NCI-H748 treated with DMSO at 0.1 percent for 48 hours (cell line): ENCODE measurements around the gene DOCK8.

Experiments used
- DNase-seq: peaks from one replicate; lab custom pipeline; 2025; lab: John Stamatoyannopoulos, UW

DOCK8 gene

DNA sequence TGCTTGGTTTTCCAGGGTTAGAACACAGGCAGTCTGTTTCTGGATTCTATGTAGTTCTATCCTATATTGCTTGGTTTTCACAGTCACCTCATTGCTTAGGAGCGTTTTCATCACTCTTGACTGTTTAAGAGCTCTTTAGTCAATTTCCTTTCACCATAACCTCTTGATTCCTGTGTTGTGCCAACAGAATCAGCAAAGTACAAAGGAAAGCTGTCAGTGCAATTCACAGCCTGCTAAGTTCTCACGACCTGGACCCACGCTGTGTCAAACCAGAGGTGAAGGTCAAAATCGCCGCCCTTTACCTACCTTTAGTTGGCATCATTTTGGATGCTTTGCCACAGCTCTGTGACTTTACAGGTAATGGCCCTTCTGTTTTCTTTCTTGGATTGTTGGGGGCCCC is 199.9 kb downstream of the DOCK8 start:
- no peak for DNase-seq

DNA sequence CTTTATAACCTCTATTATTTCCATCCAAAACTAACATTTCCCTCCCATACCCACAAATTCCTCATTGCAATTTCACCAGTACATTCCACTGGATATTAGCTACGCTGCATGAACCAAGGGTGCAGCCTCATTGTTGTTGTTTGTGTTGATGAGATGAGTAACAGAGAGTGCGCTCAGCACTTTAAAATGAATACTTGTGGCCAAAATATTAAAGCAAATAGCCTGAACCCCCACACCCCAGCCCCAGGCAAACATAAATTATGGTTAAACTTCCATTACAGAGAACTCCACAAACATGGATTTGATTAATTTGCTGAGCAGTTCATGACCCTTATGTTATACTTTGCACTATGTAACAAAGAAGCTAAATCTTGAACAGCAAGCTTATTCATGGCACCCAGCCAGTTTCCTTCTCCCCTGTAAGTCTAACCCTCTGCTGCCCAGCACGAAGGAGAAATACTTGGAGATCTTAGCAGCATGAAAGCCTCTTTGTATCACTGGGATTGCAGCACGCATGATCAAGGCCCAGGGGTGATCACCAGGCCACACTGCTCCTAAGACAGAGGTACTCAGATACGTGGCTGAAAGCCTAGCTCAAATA is 205.0 kb downstream of the DOCK8 start:
- no peak for DNase-seq

DNA sequence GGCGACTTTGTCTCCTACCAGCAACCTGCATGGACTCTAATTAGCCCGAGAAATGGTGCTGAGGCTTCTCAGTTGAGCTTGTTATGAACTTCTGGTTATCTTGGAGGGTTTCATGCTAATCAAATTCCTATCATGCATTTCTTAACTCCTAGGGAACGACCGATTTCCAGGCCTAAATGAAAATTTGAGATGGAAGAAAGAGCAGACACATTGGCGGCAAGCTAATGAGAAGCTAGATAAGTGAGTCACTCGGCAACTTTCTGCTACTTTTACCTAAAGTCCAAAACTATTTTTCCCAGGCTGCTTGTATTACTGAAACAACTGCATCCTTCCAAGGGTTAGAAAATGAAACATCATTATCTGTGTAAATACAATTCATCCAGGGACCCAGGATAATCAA is 207.2 kb downstream of the DOCK8 start:
- DNase-seq: no peak

DNA sequence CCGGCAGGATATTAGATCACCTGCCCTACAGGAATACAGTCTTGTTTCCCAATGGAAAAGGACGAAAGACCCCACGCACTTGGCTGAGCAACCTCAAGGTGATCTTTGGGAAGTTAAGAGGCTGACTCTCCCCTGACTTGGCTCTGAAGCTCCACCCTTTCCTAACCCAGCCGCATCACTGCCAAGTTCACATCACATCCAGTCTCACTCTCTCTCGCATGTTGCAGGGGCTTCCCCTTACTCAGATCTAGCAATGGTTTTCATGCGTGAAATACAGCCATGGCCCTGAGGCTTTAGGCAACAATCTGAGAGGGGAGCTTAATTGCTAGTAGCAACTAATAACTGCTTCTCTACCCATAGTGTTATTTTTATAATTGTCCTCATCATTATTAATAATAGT is 211.6 kb downstream of the DOCK8 start:
- no peak for DNase-seq

DNA sequence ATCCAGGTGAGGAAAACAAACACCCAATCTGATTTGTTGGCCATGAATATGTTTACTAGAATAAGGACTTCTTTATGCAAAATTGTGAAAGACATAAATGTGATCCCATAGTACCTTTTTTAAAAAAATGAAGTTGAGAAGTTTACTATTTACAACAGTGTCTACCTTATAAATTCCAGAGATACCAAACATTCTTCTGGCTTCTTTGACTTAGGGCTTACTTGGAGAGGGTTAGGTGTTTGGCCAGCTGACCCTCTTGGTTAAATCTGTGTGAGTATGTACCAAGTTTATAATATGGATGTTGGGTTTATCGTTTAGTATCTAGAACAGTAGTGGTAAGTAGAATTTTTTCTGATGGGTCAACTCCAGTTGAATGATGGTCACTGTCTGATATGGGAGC is 212.3 kb downstream of the DOCK8 start:
- DNase-seq: no peak

DNA sequence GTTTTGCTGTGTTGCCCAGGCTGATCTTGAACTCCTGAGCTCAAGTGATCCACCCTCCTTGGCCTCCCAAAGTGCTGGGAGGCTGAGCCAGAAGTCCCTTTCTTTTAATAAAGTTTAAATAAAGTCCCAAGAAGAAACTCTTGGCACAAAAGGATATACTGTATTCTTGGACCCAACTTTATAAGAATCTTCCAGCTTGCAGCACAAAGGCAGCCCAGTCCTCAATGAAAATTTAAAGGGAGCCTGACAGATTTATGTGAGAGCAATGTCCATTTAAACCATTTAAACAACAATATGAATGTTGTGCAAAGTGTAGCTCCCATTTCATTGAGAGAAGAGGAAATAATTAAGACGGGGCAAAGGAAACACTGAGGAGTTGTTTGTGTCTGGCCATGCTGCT is 217.0 kb downstream of the DOCK8 start:
- DNase-seq: no peak

DNA sequence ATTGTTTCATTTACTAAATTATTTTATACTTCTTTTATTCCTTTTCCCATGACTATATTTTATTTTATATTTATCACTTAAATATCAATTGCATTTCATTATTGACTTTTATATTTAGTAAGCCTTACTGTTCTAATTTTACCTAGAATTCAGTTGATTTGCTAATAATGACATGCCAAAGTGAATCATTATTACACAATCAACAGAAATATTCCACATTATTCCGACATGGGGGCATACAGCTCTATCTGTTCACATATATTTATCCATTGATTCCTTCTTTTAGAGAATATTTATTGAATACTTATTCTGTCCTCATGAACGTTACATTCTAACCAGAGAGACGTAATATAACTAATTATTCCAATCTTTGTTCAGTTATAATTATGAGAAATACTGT is 221.8 kb downstream of the DOCK8 start:
- no peak for DNase-seq

DNA sequence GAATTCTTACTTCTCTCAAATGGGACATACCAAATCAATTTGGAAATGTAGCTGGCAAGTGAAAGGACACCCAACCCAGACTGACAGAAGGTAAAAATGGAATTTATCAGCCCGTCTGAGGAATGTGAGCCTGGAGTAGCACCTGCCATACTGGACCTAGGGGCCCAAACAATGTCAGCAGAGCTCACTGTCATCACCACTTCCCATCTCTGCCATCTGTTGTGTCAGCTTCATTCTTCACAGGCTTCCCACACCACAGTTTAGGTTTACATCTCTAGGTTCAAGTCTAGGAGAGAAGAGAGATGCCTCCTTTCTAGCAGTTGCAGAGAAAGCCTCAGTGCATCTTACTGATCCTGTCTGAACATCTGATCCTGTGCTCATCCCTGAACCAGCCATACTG is 222.4 kb downstream of the DOCK8 start:
- DNase-seq: no peak

DNA sequence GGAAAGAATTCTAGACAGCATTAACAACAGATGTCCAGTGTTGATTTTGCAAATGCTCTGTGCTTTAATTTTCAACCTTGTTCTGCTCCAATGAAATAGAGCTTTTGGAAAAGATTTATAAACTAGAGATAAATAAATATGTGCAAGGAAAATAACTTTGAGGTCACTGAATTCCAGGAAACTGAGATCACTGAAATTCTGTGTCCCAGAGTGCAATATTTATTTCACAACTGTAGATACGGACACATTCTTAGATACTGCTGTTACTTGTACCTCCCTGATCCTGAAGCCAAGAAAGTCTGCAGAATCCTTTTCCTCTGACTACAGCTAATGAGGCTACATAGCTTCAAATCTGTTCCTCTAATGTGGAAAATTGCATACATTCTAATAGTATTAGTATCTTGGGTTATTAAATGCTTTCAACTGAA is 222.9 kb downstream of the DOCK8 start:
- no peak for DNase-seq

DNA sequence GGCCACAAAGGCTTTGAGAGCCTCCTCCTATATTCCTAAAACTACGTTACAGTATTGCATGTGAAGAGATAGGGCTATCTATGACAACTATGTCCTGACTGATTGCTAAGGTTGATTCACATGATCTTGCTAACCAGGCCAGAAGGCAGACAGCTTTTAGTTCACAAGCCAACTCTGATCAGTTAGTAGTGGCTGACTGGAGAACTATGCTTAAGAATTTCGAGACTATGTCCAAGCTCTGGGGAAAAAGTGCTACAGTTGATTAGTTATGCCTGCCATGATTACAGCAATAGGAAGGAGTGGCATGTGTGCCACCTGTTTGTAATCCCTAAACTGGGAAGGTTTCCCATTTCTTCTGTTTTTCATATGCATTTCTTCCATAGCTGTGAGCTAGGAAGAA is 223.4 kb downstream of the DOCK8 start:
- DNase-seq: no peak

DNA sequence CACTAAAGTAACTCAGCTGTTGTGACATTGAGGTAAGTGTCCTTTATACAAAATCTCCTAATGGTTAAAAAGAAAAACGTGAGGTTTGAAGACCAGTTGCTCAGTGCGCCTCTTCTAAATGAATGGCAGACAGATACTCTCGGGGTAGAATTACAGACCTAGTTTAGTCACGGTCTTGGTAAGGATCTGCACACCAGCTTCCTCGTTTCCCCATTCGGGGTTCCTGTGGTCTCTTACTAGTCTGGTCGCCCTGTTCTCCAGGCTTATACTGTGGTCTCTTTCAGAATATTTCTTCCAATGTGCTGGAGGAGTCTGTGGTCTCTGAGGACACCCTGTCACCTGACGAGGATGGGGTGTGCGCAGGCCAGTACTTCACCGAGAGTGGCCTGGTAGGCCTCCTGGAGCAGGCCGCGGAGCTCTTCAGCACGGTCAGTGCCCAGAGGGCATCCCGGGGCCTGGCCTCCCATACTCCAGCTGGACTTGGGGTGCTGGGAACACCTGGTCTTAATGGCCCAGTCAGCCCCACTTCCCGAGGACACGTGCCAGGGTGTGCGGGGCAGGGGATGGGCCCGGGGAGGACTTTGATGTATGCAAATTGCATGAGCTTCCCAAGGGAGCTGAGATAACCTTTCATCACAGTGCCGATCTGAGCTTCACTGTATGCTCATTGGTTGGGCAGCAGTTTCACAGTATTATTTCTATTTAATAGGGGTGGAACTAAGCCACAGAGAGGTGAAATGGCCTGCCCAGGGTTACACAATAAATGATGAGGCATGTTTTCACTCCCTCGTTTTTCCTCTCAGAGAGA is 224.5 kb downstream of the DOCK8 start:
- DNase-seq: no peak

DNA sequence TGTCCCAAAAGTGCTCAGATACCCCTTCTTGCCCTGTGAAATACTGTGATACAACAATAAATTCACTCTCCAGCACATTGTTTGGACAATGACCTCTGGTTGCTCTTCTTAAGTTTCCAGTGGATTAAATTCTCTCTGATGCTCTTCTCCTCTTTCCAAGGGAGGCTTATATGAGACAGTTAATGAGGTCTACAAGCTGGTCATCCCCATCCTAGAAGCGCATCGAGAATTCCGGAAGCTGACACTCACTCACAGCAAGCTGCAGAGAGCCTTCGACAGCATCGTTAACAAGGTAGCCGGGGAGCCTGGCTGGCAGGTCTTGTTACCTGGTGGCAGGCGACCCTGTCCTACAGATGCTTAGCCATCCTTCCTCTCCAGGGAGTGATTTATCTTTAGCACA is 226.5 kb downstream of the DOCK8 start:
- no peak for DNase-seq

DNA sequence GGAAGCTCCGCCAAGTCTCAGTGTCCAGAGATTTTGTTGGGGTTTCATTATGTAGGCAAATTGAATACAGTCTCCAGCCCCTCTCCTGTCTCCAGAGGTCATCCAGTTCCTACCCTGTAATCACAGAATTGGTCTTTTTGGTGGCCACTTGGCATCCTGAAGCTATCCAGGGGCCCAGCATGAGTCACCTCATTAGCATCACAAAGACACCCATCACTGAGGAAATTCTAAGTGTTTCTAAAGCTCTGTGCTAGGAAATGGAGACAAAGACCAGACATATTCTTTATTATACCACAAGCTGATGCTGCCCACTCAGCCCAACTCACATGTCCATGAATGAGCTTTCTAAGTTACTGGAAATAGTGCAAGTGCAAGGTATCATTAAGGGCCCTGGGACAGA is 229.9 kb downstream of the DOCK8 start:
- no peak for DNase-seq

DNA sequence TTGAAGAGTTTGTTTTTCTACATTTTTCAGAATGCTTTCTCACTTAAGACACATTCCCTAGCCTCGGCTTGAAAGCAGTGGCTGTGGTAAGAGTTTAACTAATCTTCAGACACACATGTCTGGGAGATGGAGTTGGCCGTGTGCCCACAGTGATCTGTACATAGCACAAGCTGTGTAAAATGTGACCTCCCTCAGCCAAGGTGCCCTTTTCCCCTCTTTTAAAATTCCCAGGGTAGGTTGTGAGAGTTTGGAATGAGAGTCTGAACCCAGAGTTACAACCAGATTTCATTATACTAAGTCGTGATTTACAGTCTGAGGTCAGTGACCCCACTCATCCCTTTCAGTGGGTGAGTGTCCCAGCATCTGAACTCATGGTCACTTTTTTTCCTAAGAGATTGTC is 230.4 kb downstream of the DOCK8 start:
- DNase-seq: no peak

DNA sequence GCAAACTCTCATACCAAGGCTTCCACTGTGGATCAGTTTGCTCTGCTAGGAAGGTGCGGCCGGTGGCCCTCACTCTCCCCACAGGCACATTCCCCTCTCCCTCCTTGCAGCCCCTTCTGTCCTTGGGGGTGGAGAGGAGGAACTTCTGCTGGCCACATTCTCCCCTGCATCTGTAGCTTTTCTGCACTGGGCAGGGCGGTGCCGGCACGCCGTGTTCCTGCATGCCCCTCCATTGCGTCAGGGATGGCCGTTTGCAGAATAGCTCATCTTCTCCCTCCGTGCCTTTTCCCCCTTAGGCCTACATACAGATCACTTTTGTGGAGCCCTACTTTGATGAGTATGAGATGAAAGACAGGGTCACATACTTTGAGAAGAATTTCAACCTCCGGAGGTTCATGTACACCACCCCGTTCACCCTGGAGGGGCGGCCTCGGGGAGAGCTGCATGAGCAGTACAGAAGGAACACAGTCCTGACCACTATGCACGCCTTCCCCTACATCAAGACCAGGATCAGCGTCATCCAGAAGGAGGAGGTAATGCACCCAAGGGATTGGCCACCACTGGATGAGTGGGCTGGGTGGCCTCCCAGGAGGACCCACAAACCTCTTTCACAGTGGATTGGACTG is 231.5 kb downstream of the DOCK8 start:
- DNase-seq: no peak

DNA sequence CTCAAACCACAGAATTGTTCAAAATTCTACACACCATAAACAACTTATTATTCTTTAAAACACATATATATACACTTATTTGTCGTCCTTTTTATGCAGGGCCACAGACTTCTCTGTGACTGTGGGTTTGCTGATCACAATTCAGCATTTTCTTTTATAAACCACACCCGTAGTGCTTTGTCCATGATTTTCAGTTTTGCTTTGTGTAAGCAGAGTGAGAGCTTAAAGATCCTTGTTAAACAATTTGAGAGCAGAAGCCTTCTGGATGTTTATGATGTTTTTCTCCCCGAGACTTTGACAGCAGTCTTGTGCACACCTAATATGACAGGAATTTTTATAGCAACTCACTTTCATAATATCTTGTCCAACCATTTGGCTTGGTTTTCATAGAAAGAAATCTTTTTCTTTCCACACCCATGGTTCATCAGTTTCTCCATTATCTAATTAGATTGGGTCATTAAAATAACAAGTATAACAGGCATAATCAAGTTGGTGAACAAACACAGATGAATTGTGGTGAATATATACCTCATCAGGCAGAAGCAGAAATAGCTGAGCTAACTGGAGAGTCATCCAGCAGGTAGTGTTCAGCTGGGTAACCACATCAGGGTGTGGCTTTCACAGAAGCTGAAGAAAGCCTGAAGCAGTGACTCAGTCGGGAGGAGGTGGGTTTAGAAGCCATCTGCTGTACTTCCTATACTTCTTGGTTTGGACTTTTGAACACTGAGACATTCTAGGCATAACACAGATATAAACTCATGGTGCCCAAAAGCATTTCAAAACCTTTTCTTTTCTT is 232.8 kb downstream of the DOCK8 start:
- no peak for DNase-seq

DNA sequence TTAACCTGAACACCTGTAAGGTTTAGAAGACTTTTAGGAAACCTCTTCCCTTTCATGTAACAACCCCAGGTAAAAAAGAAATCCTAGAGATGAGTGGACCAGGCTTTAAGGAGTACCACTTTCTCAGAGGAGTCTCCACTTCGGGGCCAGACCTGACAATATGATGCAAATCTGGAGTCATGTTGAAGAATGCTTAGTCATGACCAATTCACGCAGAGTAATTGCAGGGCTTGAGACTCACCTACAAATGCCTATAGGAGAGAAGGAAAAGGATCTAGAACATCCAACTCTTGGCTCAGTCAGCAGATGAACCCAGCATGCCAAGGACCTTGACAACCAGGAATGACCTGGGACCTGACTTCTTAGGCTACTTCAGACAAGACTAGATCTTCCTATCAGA is 235.4 kb downstream of the DOCK8 start:
- no peak for DNase-seq

DNA sequence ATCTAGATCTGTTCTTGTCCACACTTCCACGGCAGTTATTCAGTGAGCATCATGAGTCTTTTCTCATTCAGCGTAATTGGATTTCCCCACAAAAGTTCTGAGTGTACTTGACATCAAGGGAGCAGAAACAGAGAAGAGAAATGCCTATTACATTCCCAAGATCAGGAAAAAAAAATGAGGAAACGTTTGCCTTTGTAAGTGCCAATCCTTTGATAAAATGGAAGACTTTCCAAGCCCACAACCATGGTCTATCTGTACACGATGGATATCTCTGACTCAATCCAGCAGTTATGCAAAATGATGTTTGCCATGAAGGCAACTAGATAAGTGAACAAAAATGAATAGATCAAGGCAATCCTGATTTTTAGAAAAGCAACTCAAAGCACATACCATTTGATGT is 235.9 kb downstream of the DOCK8 start:
- DNase-seq: no peak

DNA sequence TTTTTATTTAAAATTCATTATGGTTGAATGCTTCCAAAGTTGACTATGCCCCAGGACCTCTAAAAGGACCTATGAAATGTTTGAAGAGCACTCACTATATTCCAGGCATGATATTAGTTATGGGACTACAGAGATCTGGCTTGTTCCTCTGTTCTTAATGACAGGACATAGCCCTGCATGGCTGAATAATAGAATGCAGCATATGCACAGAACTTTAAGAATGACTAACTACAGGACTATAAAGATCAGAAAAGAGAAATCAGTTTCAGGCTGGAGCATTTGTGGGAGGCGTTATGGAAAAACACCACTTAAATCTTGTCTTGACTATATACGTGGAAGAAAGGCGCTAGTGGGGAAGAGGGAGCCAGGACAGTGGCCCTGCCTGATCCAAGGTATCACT is 239.2 kb downstream of the DOCK8 start:
- DNase-seq: no peak

DNA sequence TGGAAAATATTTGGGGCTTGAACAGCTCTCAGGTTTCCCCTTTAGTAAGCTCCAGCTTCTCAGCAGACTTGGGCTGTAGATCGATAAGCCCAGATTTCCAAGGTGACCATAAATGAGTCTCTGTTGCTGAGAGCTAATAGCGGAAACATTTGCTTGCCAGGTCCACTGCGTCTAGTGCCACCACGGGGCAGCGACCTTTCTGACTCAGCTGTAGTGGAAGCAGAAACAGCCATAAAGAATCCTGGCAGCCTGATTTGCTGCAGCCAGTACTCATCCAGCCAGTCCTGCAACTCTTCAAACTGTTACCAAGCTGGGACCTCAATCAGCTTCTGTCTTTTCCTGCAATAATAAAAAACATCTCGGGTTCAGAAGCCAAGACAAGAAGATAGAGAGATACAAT is 241.7 kb downstream of the DOCK8 start:
- no peak for DNase-seq

DNA sequence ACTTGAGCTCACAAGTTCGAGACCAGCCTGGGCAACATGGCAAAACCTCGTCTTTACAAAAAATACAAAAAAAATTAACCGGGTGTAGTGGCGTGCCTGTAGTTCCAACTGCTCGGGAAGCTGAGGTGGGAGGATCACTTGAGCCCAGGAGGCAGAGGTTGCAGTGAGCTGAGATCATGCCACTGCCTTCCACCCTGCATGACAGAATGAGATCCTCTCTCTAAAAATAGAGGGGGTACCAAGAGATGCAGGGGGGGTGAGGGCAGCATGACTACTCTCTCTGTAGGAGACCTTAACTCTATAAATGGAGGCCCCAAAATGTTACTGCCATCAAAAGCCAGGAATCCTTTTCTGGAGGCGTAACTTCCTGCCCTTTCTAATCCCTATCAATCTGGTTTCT is 243.9 kb downstream of the DOCK8 start:
- no peak for DNase-seq
